Stimulated activated CD4-positive, alpha-beta T cell treated with anti-CD3 and anti-CD28 coated beads, TNF-alpha, amount 100 ng/mL, for 24 hours (primary cell): ENCODE results near the gene ZNF141.
"Not testable (repeated sequence)": the region's sequence is repeated elsewhere in the genome, so short reads cannot be mapped to it uniquely, and the experiment has no call there.

Source experiments
- DNase-seq, 3 experiments: peaks; one replicate each; pipeline ENCODE4 v3.0.0-alpha.2; 2020; ENCODE audit warnings: low read depth in 3 of 3

The ZNF141 gene

GRCh38 chr4:337143-337931 is at the start of gene ZNF141:
Gene ZNF141, plus strand, starts transcription at chr4:337814. Its CDS starts 170 bp downstream, at chr4:337984.
- DNase-seq = peak; percentile 80 to 88 (median 86)

GRCh38 chr4:288891-289290 is 48.7 kb upstream of the ZNF141 start:
- no peak for DNase-seq

- no peak for DNase-seq
Measured at GRCh38 chr4:294732-295131, 42.9 kb upstream of the ZNF141 start.

GRCh38 chr4:302381-302780 is 35.2 kb upstream of the ZNF141 start:
- DNase-seq = no peak

- not testable (repeated sequence) for DNase-seq
Measured at GRCh38 chr4:304516-304915, 33.1 kb upstream of the ZNF141 start.

- no peak for DNase-seq
Measured at GRCh38 chr4:304969-305680, 32.5 kb upstream of the ZNF141 start, which contains the start of gene ZNF732. Gene ZNF732, minus strand, starts transcription at chr4:305474. Its CDS starts 164 bp downstream, at chr4:305310.

GRCh38 chr4:306551-306961 is 31.1 kb upstream of the ZNF141 start:
- DNase-seq = no peak

- DNase-seq = no peak
Measured at GRCh38 chr4:309807-310206, 27.8 kb upstream of the ZNF141 start.

GRCh38 chr4:314296-314903 is 23.2 kb upstream of the ZNF141 start:
- no peak for DNase-seq

- no peak for DNase-seq
Measured at GRCh38 chr4:328729-329128, 8.9 kb upstream of the ZNF141 start.

GRCh38 chr4:335515-335914 is 2.1 kb upstream of the ZNF141 start:
- DNase-seq = no peak

- DNase-seq = no peak
Measured at GRCh38 chr4:336099-336892, 1.3 kb upstream of the ZNF141 start.

GRCh38 chr4:336893-337142 is 796 bp upstream of the ZNF141 start:
- DNase-seq = no peak

- DNase-seq = peak; percentile 33 to 63 (median 36)
Measured at GRCh38 chr4:337932-338758, 531 bp downstream of the ZNF141 start.

GRCh38 chr4:338759-339097 is 1.1 kb downstream of the ZNF141 start:
- DNase-seq = no peak

GRCh38 chr4:340011-340410 is 2.4 kb downstream of the ZNF141 start:
- no peak for DNase-seq

- no peak for DNase-seq
Measured at GRCh38 chr4:373062-373839, 35.6 kb downstream of the ZNF141 start.

- no peak for DNase-seq
Measured at GRCh38 chr4:374298-375160, 36.9 kb downstream of the ZNF141 start.

- DNase-seq = no peak
Measured at GRCh38 chr4:384311-385010, 46.8 kb downstream of the ZNF141 start.
